T-helper 9 cell (primary cell): ENCODE measurements around the gene CXCL3.

ENCODE experiments used
- DNase-seq: peaks from one replicate; pipeline ENCODE4 v3.0.0-alpha.2; 2020

CXCL3 gene

GRCh38 chr4:74009307-74009706 is 29.2 kb downstream of the CXCL3 start:
- DNase-seq, result no peak

GRCh38 chr4:74006009-74006476 is 32.4 kb downstream of the CXCL3 start:
- DNase-seq, result no peak

- DNase-seq, result no peak
Measured at GRCh38 chr4:74005528-74005927, 33.0 kb downstream of the CXCL3 start.

GRCh38 chr4:74004668-74005067 is 33.8 kb downstream of the CXCL3 start:
- DNase-seq, result no peak

- DNase-seq, result no peak
Measured at GRCh38 chr4:74000301-74000700, 38.2 kb downstream of the CXCL3 start.

- DNase-seq, result no peak
Measured at GRCh38 chr4:73998040-73999011, 40.2 kb downstream of the CXCL3 start, which contains the start of gene CXCL5. Gene CXCL5 (minus strand): TSS chr4:73998677. CDS start chr4:73998581, 96 bp downstream.

- DNase-seq, result no peak
Measured at GRCh38 chr4:73992050-73992449, 46.4 kb downstream of the CXCL3 start.

- DNase-seq, result no peak
Measured at GRCh38 chr4:73991742-73992000, 46.8 kb downstream of the CXCL3 start.

GRCh38 chr4:73990988-73991741 is 47.3 kb downstream of the CXCL3 start:
- no peak for DNase-seq

GRCh38 chr4:73989928-73990327 is 48.6 kb downstream of the CXCL3 start:
- DNase-seq, result no peak

- DNase-seq, result no peak
Measured at GRCh38 chr4:73989031-73989430, 49.5 kb downstream of the CXCL3 start.

- DNase-seq, result no peak
Measured at GRCh38 chr4:73988061-73988460, 50.4 kb downstream of the CXCL3 start, which contains the start of gene PPBP. Gene PPBP (minus strand): TSS chr4:73988190. CDS start chr4:73988103, 87 bp downstream.
